HG03565 (cell line): ENCODE results near the gene KHDRBS2.

Source experiments
- ATAC-seq: cut with Tn5 transposase; IDR thresholded peaks from one replicate; pipeline ENCODE4 v1.9.1; 2021; ENCODE audit warnings: mild to moderate bottlenecking, moderate library complexity; ENCODE audit not compliant: unreplicated experiment

KHDRBS2 gene

DNA sequence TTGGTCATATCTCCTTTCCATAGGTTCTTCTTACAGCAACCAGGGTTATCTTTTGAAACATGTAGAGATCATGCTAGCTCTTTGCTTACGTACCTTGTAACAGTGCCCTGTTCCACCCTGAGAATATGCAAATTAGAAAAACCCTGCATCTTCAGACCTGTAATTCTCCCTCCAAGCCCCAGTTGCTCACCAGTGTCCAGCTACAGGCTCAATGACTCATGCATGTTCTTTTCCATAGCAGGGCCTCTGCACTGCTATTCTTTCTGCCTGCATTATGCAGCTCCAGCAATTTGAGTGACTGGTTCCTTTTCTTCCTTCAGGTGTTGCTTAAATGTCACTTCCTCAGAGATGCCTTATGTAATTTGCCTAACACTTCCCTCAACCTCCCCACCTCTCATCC, 636.2 kb downstream of the KHDRBS2 start:
- ATAC-seq, result no peak

DNA sequence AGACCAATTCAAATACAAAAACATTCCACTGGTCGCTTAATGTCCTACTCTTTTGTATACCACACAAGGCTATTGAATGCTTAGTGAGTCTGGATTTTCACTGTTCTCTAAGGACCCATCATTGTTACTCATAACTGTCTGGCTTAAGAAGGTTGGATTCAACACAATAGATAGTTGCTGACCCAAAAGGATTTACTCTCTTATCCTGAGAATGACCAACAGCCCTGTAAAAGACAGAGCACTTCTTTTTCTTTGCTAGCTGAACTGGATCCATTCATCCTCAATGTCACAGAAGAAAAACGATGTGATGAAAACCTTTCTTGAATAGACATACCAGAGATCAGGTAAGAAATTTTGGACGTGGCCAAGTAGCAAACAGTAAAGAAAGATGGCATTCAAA, 645.6 kb downstream of the KHDRBS2 start:
- ATAC-seq, result no peak
